ENCODE measurements around the gene GPR12. TPM values are rescaled to one million over a fixed set of nuclear protein-coding genes. Genes with fewer than 3 reads are reported as not detected.

The GPR12 gene
- total and polyA plus RNA-seq, 9 donors, result 0.07 to 0.12 TPM; not detected in 7

GRCh38 chr13:26711211-26711610, 49.4 kb downstream of the GPR12 start:
- WGBS, 3 donors, result 6 to 12% (median 9%) methylated on average over 4 of the region's 4 CpGs
- intact Hi-C loops (cut with DNase I), result loop anchor here in 1 of 4 donors (10.0 kb wide), 1 partner anchor 224 kb away; no protein-coding TSS in a partner anchor
- DNase-seq, result no peak

DNA sequence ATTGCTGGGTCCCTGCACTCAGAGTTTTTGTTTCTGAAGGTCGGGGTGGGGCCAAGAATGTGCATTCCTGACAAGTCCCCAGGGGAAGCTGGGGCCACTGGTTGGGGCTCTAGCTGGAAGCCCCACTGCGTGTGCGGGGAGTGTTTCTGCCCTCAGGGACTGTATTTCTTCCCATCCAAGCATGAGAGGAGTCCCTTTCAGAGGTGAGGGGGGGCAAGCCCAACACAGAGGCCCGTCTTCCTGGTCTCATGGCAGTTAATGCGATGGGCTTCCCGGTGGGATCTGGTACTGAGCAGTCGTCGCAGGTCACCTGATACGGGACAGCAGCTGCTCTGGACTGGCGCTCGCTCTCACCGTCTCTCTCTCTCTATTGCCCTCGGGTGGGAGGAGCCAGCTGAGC, 50.4 kb downstream of the GPR12 start:
- Histone ChIP-seq H3K4me3 (no peak overlapping the region), H3K9me3 (no peaks in the 10 kb centered on the region), H3K27ac (no peak overlapping the region), H3K4me1 (ENCODE audit: insufficient read depth) (no peaks in the 10 kb centered on the region), H3K27me3 (no peaks in the 10 kb centered on the region), H3K36me3 (no peaks in the 10 kb centered on the region)
- DNase-seq, result no peak
- intact Hi-C loops (cut with DNase I), result loop anchor here in 1 of 4 donors (10.0 kb wide), 1 partner anchor 225 kb away; no protein-coding TSS in a partner anchor
- TF ChIP-seq CTCF (IDR thresholded peaks at IDR 0.05) (no peak), POLR2A (IDR thresholded peaks at IDR 0.05) (no peak), EP300 (IDR thresholded peaks at IDR 0.05) (no peak)
- WGBS, 3 donors, result 74 to 88% (median 88%) methylated on average over 13 of the region's 13 CpGs

More at GRCh38 chr13:26711211-26711610, 49.4 kb downstream of the GPR12 start:
- Histone ChIP-seq H3K27me3 (no peaks in the 10 kb centered on the region), H3K27ac (no peak overlapping the region), H3K4me3 (no peak overlapping the region), H3K4me1 (ENCODE audit: insufficient read depth) (no peaks in the 10 kb centered on the region), H3K36me3 (no peaks in the 10 kb centered on the region), H3K9me3 (no peaks in the 10 kb centered on the region)
- no peak for TF ChIP-seq CTCF (IDR thresholded peaks at IDR 0.05)
- no peak for TF ChIP-seq EP300 (IDR thresholded peaks at IDR 0.05)
- no peak for TF ChIP-seq POLR2A (IDR thresholded peaks at IDR 0.05)

DNA sequence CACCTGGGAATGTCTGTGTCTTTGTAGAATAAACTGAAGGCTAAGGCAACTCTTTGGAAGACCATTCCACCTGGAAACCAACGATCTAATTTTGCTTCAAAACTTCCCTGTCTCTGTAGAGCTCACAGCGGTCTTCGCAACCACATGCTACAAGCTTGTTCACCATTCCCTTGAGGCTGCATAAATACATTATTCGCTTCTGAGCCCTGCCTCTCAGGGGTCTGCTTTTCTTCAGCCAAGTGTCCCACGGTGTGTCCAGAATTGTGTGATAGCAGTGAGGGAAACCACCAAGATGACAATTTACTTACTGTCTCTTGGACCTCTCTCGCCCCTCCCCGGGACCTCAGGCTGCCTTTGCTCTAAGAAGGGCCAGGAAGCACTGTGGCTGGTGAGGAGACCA, 51.1 kb downstream of the GPR12 start:
- 84 to 91% (median 88%) methylated on average over 7 of the region's 7 CpGs for WGBS, 3 donors
- Histone ChIP-seq H3K36me3 (no peaks in the 10 kb centered on the region), H3K4me3 (no peak overlapping the region), H3K4me1 (ENCODE audit: insufficient read depth) (no peaks in the 10 kb centered on the region), H3K27me3 (no peaks in the 10 kb centered on the region), H3K9me3 (no peaks in the 10 kb centered on the region), H3K27ac (no peak overlapping the region)
- TF ChIP-seq POLR2A (IDR thresholded peaks at IDR 0.05) (no peak), EP300 (IDR thresholded peaks at IDR 0.05) (no peak)
- DNase-seq, result no peak
- intact Hi-C loops (cut with DNase I), result no loop called here

GRCh38 chr13:26708007-26708297, 52.6 kb downstream of the GPR12 start:
- WGBS, 3 donors, result 72 to 75% (median 73%) methylated on average over 6 of the region's 6 CpGs
- intact Hi-C loops (cut with DNase I), result no loop called here
- H3K4me3 ChIP-seq, result no peak overlapping the region

More at GRCh38 chr13:26708007-26708297, 52.6 kb downstream of the GPR12 start:
- H3K36me3 ChIP-seq, result no peaks in the 10 kb centered on the region
- no peaks in the 10 kb centered on the region for H3K9me3 ChIP-seq
- H3K4me1 ChIP-seq (ENCODE audit: insufficient read depth), result no peaks in the 10 kb centered on the region
- TF ChIP-seq CTCF (IDR thresholded peaks at IDR 0.05) (no peak), POLR2A (IDR thresholded peaks at IDR 0.05) (no peak), EP300 (IDR thresholded peaks at IDR 0.05) (no peak)
- no peaks in the 10 kb centered on the region for H3K27me3 ChIP-seq
- no peak overlapping the region for H3K27ac ChIP-seq
- no peak for DNase-seq
